Keratinocyte (primary cell): ENCODE results near the gene WNT9A.

Source experiments
- EZH2 ChIP-seq: IDR thresholded peaks from one replicate; pipeline ENCODE4 v1.6.1; 2012; ENCODE audit warnings: inconsistent platforms, mild to moderate bottlenecking, low read length, moderate library complexity
- TF ChIP-seq, protein P1 (sequence below), 3 experiments: IDR thresholded peaks in 1 of 3; conservative IDR thresholded peaks in 1 of 3; optimal IDR thresholded peaks in 1 of 3; 2 replicates in 2 of 3; 3 replicates in 1 of 3; pipeline versions ENCODE3 to v1.5.1; 2011; ENCODE audit warnings: low read length in 3 of 3, mild to moderate bottlenecking in 3 of 3, moderate library complexity in 2 of 3, control low read depth in 1 of 3, inconsistent platforms in 1 of 3; ENCODE audit not compliant: insufficient read depth in 2 of 3; ENCODE audit errors: extremely low read depth in 1 of 3

DNA sequence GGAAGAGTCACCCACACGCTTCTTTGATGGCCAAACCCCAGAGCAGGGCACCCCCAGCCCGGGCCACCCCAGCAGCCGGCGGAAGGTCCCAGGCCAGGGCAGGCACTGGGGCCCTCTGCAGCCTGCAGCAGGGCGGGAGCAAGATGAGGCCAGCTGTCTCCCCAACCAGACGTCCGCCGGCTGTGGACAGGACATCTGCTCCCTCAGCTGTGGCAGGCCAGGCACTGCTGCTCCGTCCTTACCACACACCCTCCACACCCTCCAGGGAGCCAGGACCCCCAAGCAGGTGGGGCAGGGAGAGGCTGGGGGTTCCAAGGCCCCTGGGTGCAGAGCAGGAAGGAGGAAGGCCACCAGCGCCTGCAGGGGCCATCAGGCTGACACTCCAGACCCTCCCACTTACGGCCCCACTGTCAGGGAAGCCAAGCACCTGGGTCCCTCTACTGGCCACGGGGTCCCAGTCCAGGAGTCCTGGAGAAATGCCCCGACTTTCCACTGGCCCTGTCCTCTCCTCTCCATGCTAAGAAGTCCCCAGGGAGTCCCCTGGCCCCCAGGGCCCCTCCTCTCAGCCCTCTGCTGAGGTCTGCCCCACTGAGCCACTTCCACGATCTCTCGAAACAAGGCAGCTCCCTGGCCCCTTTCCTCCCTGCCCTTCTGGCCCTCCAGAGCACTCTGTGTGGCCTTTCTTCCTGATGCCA lies 5.6 kb downstream of the WNT9A start:
- TF ChIP-seq, protein P1, sequence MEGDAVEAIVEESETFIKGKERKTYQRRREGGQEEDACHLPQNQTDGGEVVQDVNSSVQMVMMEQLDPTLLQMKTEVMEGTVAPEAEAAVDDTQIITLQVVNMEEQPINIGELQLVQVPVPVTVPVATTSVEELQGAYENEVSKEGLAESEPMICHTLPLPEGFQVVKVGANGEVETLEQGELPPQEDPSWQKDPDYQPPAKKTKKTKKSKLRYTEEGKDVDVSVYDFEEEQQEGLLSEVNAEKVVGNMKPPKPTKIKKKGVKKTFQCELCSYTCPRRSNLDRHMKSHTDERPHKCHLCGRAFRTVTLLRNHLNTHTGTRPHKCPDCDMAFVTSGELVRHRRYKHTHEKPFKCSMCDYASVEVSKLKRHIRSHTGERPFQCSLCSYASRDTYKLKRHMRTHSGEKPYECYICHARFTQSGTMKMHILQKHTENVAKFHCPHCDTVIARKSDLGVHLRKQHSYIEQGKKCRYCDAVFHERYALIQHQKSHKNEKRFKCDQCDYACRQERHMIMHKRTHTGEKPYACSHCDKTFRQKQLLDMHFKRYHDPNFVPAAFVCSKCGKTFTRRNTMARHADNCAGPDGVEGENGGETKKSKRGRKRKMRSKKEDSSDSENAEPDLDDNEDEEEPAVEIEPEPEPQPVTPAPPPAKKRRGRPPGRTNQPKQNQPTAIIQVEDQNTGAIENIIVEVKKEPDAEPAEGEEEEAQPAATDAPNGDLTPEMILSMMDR (optimal IDR thresholded peaks at IDR 0.05 in 1 of 3, IDR thresholded peaks at IDR 0.05 in 1 of 3, conservative IDR thresholded peaks at IDR 0.05 in 1 of 3; ENCODE audit: extremely low read depth in 1 of 3, insufficient read depth in 2 of 3, low read length in 3 of 3) = no peak
- TF ChIP-seq EZH2 = no peak
